HG03135 (cell line): ENCODE results near the gene PTGDR2.

Experiments
- ATAC-seq: cut with Tn5 transposase; IDR thresholded peaks from one replicate; pipeline ENCODE4 v1.9.1; 2021; ENCODE audit warnings: mild to moderate bottlenecking, moderate library complexity; ENCODE audit not compliant: unreplicated experiment

Gene PTGDR2

DNA sequence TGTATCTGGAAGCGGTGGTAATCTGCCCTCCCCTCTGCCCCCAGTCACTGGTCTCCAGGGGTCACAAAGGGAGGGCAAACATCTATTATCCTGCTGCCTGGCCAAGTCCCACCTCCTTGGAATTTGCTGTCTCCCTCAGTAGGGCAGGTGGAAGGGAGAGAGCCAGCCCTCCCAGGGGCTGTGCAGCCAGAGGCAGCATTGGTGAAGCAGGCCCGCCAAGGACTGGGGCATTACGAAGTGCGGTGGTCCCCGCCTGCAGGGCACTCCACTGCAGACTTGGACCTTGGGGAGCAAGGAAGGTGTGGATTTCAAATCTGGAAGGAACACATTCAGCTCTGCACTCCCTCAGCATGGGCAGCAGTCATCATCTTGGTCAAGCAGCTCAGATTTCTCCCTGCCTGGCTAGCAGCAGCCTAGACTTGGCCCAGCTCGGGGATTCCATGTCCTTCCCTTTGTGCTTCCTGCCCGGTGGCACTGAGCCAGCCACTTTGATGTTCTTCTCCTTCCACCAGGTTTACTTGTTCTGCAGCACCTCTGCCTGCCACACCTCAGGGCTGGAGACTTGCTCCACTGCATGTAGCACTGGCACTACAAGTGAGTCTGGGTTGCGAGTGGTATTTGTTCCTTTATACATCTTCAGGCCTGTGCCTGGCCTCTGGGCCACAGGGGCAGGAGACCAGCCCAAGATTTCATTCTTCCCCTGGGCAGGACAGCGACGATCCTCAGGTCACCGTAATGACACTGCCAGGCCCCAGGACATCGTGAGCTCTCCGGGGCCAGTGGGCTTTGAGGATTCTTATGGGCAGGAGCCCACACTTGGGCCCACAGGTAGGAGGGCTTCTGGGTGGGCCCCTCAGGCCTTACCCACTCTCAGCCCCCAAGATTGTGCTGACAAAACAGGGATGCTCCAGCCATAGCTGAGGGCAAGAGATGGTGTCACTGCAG is 18.9 kb upstream of the PTGDR2 start:
- ATAC-seq = no peak

DNA sequence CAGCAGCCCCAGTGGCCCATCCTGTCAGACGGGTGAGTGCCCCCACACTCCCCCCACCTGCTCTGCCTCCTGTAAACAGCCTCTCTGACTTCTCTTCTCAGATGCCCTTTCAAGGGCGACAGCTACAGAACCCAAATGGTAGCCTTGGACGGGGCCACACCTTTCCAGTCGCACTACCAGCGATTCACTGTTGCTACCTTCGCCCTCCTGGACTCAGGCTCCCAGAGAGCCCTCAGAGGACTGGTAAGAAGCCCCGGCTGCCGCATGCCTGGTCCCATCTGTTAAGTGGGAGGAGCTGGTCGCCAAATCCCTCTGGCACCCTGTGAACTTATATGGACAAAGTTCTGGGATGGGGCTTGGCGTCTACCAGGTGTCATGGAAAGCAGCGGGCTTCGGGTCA is 17.8 kb upstream of the PTGDR2 start:
- no peak for ATAC-seq

DNA sequence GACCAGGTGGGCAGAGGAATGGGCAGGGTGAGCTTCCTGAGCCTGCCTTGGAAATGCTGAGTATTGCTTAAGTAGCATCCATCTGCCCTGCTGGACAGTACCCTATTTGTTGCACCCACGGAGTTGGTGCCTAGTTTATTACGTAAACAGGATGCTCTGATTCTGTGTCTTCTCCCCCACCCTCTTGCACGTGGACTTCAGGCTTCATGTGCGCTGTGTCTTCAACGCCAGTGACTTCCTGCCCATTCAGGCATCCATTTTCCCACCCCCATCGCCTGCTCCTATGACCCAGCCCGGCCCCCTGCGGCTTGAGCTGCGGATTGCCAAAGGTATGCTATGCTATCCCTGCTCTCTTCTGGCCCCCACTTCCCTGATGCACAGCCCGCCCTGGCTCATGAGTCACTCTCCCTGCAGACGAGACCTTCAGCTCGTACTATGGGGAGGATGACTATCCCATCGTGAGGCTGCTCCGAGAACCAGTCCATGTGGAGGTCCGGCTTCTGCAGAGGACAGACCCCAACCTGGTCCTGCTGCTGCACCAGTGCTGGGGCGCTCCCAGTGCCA is 17.3 kb upstream of the PTGDR2 start:
- ATAC-seq = no peak

DNA sequence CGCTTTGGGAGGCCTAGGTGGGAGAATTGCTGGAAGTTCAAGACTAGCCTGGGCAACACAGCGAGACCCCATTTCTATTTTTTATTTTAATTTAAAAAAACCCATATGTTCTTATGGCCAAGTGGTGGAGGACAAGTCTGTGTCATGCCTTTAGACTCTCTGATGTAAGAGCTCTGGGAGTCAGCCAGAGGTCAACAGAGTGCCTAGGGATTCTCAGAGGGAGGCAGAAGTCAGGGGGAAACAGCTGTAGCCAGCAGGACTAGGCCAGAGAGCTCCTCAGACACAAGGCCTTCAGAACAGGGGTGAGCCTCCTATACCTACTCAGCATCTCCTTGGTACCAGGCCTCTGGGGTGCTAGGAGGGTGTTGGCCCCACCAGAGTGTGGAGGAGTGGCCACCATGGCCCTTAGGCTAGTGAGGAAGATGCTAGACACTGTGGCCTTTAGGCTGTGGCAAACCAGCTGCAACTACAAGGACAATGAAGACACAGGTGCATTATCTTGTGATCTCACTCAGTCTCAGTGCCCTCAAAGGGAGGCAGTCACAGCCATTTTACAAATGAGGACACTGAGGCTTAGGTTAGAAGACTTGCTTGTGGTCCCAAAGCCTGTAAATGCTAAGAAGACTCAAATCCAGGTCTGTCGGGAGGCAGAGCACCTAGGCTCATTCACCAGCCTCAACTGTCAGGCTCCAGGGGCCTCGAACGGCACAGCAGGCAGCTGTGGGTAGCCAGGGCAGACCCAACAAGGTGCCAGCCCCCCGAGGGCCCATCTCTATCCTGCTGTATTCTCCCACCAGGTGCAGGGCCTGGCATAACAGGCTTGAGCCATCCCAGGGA is 16.6 kb upstream of the PTGDR2 start:
- ATAC-seq = no peak

GRCh38 chr11:60871378-60872061 is 15.8 kb upstream of the PTGDR2 start:
- no peak for ATAC-seq

- no peak for ATAC-seq
Observed at GRCh38 chr11:60870733-60871377, 15.1 kb upstream of the PTGDR2 start.

DNA sequence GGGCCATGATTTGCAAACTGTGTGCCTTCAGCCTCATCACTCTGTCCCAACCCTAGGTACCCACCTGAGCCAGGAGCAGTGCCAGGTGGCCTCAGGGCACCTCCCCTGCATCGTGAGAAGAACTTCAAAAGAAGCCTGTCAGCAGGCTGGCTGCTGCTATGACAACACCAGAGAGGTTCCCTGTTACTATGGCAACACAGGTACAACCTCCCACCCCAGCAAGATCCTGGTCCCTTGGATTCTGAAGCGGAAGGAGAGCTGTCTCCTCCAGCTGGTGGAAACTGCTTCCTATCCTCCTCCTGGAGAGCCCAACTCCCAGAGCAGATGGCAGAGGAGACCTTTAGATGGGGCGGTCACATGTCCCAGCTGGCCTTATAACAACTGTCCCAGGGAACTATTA is 14.5 kb upstream of the PTGDR2 start:
- no peak for ATAC-seq

DNA sequence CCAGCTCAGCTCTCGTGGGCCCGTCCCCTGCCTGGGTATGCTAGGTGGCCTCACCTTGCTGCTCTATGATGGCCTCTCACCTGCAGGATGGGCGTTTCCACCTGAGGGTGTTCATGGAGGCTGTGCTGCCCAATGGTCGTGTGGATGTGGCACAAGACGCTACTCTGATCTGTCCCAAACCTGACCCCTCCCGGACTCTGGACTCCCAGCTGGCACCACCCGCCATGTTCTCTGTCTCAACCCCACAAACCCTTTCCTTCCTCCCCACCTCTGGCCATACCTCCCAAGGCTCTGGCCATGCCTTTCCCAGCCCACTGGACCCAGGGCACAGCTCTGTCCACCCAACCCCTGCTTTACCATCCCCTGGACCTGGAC is 13.7 kb upstream of the PTGDR2 start:
- no peak for ATAC-seq

- no peak for ATAC-seq
Observed at GRCh38 chr11:60868682-60869450, 13.1 kb upstream of the PTGDR2 start.

DNA sequence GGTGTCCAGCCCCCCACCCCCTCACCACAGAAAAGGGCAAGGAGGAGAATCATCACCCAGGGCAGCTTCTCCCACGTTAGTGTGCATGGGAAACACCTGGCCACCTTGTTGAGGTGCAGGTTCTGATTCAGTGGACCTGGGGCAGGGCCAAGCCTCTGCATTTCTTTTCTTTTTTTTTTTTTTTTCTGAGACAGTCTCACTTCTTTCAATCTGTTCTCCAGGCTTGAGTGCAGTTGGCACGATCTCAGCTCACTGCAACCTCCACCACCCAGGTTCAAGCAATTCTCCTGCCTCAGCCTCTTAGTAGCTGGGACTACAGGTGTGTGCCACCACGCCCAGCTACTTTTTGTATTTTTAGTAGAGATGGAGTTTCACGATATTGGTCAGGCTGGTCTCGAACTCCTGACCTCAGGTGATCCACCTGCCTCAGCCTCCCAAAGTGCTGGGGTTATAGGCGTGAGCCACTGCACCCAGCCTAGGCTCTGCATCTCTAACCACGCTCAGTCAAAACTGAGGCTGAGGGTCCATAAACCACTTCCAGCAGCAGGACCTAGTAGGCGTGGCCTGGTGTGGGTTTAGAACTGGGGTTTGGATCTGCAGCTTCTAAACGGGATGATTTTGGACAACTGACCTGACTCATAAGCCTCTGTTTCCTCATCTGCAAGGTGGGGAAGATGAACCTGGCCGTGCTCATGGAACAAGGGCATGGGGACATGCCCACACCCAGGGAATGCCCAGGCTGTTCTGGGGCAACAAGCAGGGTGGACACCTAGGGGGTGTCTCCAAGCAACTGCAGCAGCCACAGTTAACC is 12.3 kb upstream of the PTGDR2 start:
- ATAC-seq = no peak

- ATAC-seq = no peak
Observed at GRCh38 chr11:60866911-60867870, 11.4 kb upstream of the PTGDR2 start, which contains the start of gene ZP1. TSS of gene ZP1 (plus strand) at chr11:60867542. CDS start at chr11:60867562, 20 bp downstream.

DNA sequence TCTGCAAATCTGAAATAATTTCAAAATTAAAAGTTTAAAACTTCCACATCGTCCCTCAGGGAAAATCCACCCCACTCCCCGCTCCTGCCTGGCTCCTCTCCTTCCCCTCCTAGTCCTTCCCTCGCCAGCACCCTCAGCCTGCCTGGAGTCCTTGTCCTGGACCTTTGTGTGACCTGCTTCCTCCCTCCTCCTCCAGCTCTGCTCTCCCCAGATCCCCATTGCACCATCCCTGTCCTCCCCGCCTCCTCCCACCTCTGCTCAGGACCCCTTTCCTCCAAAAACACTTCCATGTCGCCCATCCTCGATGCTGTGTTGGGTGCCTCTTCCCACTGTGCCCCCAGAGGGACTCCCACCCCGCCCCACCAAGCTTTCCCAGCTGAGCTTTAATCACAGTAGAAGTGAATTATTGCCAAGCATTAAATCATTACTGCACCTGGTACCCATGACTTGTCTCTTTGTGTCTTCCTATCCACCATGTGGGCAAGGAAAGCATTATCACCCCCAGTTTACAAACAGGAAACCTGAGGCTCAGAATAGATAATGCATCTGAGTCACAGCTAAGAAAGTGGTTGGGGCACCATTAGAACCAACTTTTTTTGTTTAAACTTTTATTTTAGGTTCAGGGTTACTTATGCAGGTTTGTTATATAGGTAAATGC is 9.2 kb upstream of the PTGDR2 start:
- no peak for ATAC-seq

GRCh38 chr11:60863550-60864521 is 8.1 kb upstream of the PTGDR2 start:
- ATAC-seq = no peak

GRCh38 chr11:60862171-60862570 is 6.4 kb upstream of the PTGDR2 start:
- ATAC-seq = no peak

- ATAC-seq = no peak
Observed at GRCh38 chr11:60860943-60861342, 5.2 kb upstream of the PTGDR2 start.
